Lung (tissue), 12 donors: Measurements from ENCODE around the gene SPACDR. TPM values are rescaled to one million over a fixed set of nuclear protein-coding genes. Genes with fewer than 3 reads are reported as not detected.
A peak's percentile ranks its signal among the peaks of the same experiment; 100 is the strongest.

Experiments used
- ATAC-seq: fragments of 200-7000 bp; cut with Tn5 transposase; one replicate; pipeline ENCODE4 v1.9.1; 2020; ENCODE audit warnings: moderate number of reproducible peaks; ENCODE audit not compliant: insufficient read depth, low FRiP score
- DNase-seq, 3 donors: peaks; one replicate each; pipeline ENCODE4 v3.0.0-alpha.2; 2013 to 2017
- H3K27ac ChIP-seq, 2 donors: one replicate each; pipeline ENCODE4 v1.5.1; 2013; ENCODE audit warnings: mild to moderate bottlenecking in 2 of 2, moderate library complexity in 2 of 2, control low read depth in 1 of 2, inconsistent platforms in 1 of 2, low read depth in 1 of 2, low read length in 1 of 2
- H3K27me3 ChIP-seq, 3 donors: one replicate each; pipeline ENCODE4 v1.5.1; 2013; ENCODE audit warnings: low read length in 2 of 3; ENCODE audit not compliant: control insufficient read depth in 3 of 3, insufficient read depth in 3 of 3
- H3K36me3 ChIP-seq, 4 donors: one replicate each; pipeline ENCODE4 v1.5.1; 2013; ENCODE audit warnings: low read length in 4 of 4, mild to moderate bottlenecking in 1 of 4, moderate library complexity in 1 of 4; ENCODE audit not compliant: control insufficient read depth in 4 of 4, insufficient read depth in 4 of 4
- H3K4me1 ChIP-seq, 5 donors: one replicate each; pipeline ENCODE4 v1.5.1; 2013; ENCODE audit warnings: low read length in 5 of 5, mild to moderate bottlenecking in 2 of 5, moderate library complexity in 1 of 5; ENCODE audit not compliant: control insufficient read depth in 5 of 5, insufficient read depth in 5 of 5
- H3K4me3 ChIP-seq: one replicate; pipeline ENCODE4 v1.5.1; 2013; ENCODE audit warnings: mild to moderate bottlenecking, control low read depth, moderate library complexity
- H3K9ac ChIP-seq, 2 donors: one replicate each; pipeline ENCODE4 v1.5.1; 2013; ENCODE audit warnings: low read length in 2 of 2, control low read depth in 1 of 2; ENCODE audit not compliant: insufficient read depth in 1 of 2
- H3K9me3 ChIP-seq, 4 donors: one replicate each; pipeline ENCODE4 v1.5.1; 2013; ENCODE audit warnings: low read length in 3 of 4, mild to moderate bottlenecking in 1 of 4, moderate library complexity in 1 of 4; ENCODE audit not compliant: control insufficient read depth in 4 of 4, insufficient read depth in 3 of 4
- CTCF ChIP-seq: IDR thresholded peaks from 2 replicates; pipeline ENCODE4 v1.5.1; 2012; ENCODE audit warnings: mild to moderate bottlenecking; ENCODE audit errors: control extremely low read depth, extremely low read depth
- WGBS, 2 donors: extraction: QIAGEN DNeasy Blood & Tissue Kit; methylation state at CpG; one replicate each; pipeline ENCODE4 v1.1.7; 2013; 5-methylcytosine and 5-hydroxymethylcytosine counted together
- polyA plus RNA-seq, 2 donors: library from polyadenylated mRNA; stranded (reverse); fragments of 200-250 nt; gene quantifications; one replicate each; pipeline ENCODE4 v1.2.1, GENCODE V29; 2013
- total RNA-seq, 2 donors: library from RNA; depleted of rRNA in 1 of 2; stranded (reverse); fragments of >200 nt in 1 of 2; gene quantifications; one replicate each; pipeline ENCODE4 v1.2.1, GENCODE V29; 2014 to 2021
- donor health status: control.
- donor health status: control.
- donor health status: Bipolar disorder and iron deficiency.
- donor health status: healthy.
- donor health status: DM: yes; HTN: yes; CAD: no.

The SPACDR gene
- total and polyA plus RNA-seq, 4 donors: 0.54 to 2.0 (median 0.83) TPM

GRCh38 chr7:100489121-100489520 is 25.1 kb upstream of the SPACDR start:
- WGBS, 2 donors: 89% methylated on average over 9 to 10 of the region's 10 CpGs
- H3K4me1 ChIP-seq: peaks cover 0 to 21% (median 5%) of the 10 kb centered on the region in 5 donors
- no peak overlapping the region for H3K9ac ChIP-seq
- H3K27me3 ChIP-seq: no peaks in the 10 kb centered on the region
- no peak for ATAC-seq
- no peak for TF ChIP-seq CTCF
- no peaks in the 10 kb centered on the region for H3K9me3 ChIP-seq
- peaks cover 0 to 5% (median 0%) of the 10 kb centered on the region in 4 donors for H3K36me3 ChIP-seq
- H3K4me3 ChIP-seq: no peak overlapping the region
- no peak for DNase-seq
- H3K27ac ChIP-seq: no peak overlapping the region

GRCh38 chr7:100488333-100489095 is 24.5 kb upstream of the SPACDR start:
- no peaks in the 10 kb centered on the region for H3K9me3 ChIP-seq
- ATAC-seq (no peak), DNase-seq (no peak)
- 94 to 96% methylated on average over 40 to 44 of the region's 44 CpGs for WGBS, 2 donors
- peaks cover 0 to 18% (median under 1%) of the 10 kb centered on the region in 5 donors for H3K4me1 ChIP-seq
- H3K9ac ChIP-seq: no peak overlapping the region
- H3K36me3 ChIP-seq: peaks cover 0 to 5% (median 0%) of the 10 kb centered on the region in 4 donors
- H3K4me3 ChIP-seq: no peak overlapping the region
- no peaks in the 10 kb centered on the region for H3K27me3 ChIP-seq
- H3K27ac ChIP-seq: no peak overlapping the region
- TF ChIP-seq CTCF: no peak

- DNase-seq: peak in 1 of 3 donors; percentile 38
- WGBS, 2 donors: 90 to 93% methylated on average over 30 of the region's 30 CpGs
Measured at GRCh38 chr7:100486753-100487446, 22.8 kb upstream of the SPACDR start.

More at GRCh38 chr7:100486753-100487446, 22.8 kb upstream of the SPACDR start:
- Histone ChIP-seq H3K27me3 (no peaks in the 10 kb centered on the region), H3K36me3 (peaks cover 0 to 3% (median 0%) of the 10 kb centered on the region in 4 donors), H3K9ac (no peak overlapping the region), H3K4me1 (peaks cover 0 to 18% (median 0%) of the 10 kb centered on the region in 5 donors), H3K9me3 (no peaks in the 10 kb centered on the region), H3K27ac (no peak overlapping the region), H3K4me3 (no peak overlapping the region)
- ATAC-seq: no peak
- no peak for TF ChIP-seq CTCF
